ENCODE data around the gene GCLC. TPM values are rescaled to one million over a fixed set of nuclear protein-coding genes. Genes with fewer than 3 reads are reported as not detected.

Gene GCLC
- total and polyA plus RNA-seq, 2 donors (not counting 1 experiment from before 2014, with no cell fraction given) = 10.7 to 25.8 TPM

DNA sequence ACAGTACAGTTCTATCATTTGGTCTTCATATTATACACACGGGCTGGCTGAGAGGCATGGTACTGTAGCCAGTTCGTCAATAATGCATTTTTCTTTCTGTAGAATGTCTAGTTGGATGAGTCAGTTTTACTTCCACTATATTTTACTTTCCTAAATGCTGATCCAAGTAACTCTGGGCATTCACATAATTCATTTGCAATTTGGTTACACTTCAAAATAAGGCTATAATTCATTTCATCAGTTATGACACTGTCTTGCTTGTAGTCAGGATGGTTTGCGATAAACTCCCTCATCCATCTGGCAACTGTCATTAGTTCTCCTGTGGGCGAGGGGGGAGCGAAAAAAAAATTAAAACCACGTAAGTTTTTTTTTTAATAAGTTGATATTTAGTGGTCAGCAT lies 46.3 kb downstream of the GCLC start:
- no peak overlapping the region for H3K27ac ChIP-seq (ENCODE audit: low read length in 2 of 2)
- peaks cover 0 to 14% of the 10 kb centered on the region in 2 experiments for H3K36me3 ChIP-seq (replicated peaks in 1 of 2; ENCODE audit: control extremely low read depth in 1 of 2, control insufficient read depth in 1 of 2, extremely low read depth in 1 of 2, insufficient read depth in 2 of 2, low read length in 1 of 2)
- no peaks in the 10 kb centered on the region for H3K9me3 ChIP-seq (ENCODE audit: control extremely low read depth in 1 of 3, control insufficient read depth in 2 of 3, insufficient read depth in 1 of 3, low read length in 2 of 3)
- H3K4me3 ChIP-seq (ENCODE audit: control extremely low read depth in 1 of 5, extremely low read depth in 1 of 5, insufficient read depth in 1 of 5, low read depth in 2 of 5, low read length in 4 of 5) = no peak overlapping the region
- H3K4me1 ChIP-seq (ENCODE audit: control insufficient read depth in 2 of 2, insufficient read depth in 2 of 2, low read length in 2 of 2) = no peaks in the 10 kb centered on the region
- no peak overlapping the region for H3K4me2 ChIP-seq (replicated peaks; ENCODE audit: low read depth, low read length, poor library complexity, severe bottlenecking)
- Mint-ChIP-seq H3K4me1 (no peaks in the 10 kb centered on the region), H3K9me3 (ENCODE audit: insufficient read depth) (no peaks in the 10 kb centered on the region), H3K27ac (no peak overlapping the region), H3K27me3 (no peaks in the 10 kb centered on the region), H3K4me3 (no peak overlapping the region)
- no peaks in the 10 kb centered on the region for H4K20me1 ChIP-seq (ENCODE audit: control insufficient read depth, insufficient read depth, low read length, poor library complexity, severe bottlenecking)
- H2AFZ ChIP-seq (ENCODE audit: insufficient read depth, low read depth, low read length, poor library complexity, severe bottlenecking) = no peak overlapping the region
- ChIA-PET CTCF (interaction anchor here (1.5 to 9.1 kb wide), 3 partner anchors 152 to 230 kb away, joined by 5 to 270 read pairs (median 130); no protein-coding TSS in a partner anchor), POLR2A (interaction anchor here (0.5 kb wide), 1 partner anchor 227 kb away, joined by 4 read pairs; no protein-coding TSS in a partner anchor)
- H3K27me3 ChIP-seq (replicated peaks in 1 of 4; ENCODE audit: control extremely low read depth in 1 of 4, control insufficient read depth in 3 of 4, insufficient read depth in 4 of 4, low read length in 3 of 4) = no peaks in the 10 kb centered on the region
- H3K9ac ChIP-seq (ENCODE audit: low read length) = no peak overlapping the region
- ATAC-seq (ENCODE audit: low read depth) (no peak), DNase-seq (no peak)
- no peak for TF ChIP-seq EZH2 (IDR thresholded peaks at IDR 0.05; ENCODE audit: borderline replicate concordance, insufficient read depth, low read depth, low read length, poor library complexity, severe bottlenecking)
- no peak for TF ChIP-seq CTCF (IDR thresholded peaks at IDR 0.05)
- no peaks in the 10 kb centered on the region for H3K79me2 ChIP-seq (ENCODE audit: control insufficient read depth, insufficient read depth, low read length)
- intact Hi-C loops (cut with micrococcal nuclease) = no loop called here
- 86% methylated on average over 1 of the region's 6 CpGs for WGBS (ENCODE audit: insufficient coverage)

DNA sequence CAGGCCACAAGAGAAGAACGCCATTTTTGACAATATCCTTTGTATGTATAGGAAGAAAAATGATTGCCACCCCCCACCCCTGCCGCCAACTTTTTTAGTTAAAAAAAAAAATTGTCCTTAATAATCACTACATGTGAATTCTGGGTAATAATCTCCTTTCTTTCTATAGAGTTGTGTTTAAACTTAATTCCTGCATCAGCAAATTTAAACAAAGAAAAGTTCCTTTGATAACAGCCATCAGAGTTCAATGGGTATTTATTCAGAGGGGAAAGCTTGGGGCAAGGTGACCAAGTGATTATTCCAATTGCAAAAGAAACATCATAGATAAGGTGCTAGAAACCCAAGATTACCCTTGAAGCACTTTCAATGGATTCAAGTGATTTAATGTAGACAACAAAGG lies 47.0 kb downstream of the GCLC start:
- H3K27ac Mint-ChIP-seq = no peak overlapping the region
- no peak for ATAC-seq (ENCODE audit: low read depth)
- Histone ChIP-seq H3K36me3 (replicated peaks in 1 of 2; ENCODE audit: control extremely low read depth in 1 of 2, control insufficient read depth in 1 of 2, extremely low read depth in 1 of 2, insufficient read depth in 2 of 2, low read length in 1 of 2) (peaks cover 0 to 14% of the 10 kb centered on the region in 2 experiments), H4K20me1 (ENCODE audit: control insufficient read depth, insufficient read depth, low read length, poor library complexity, severe bottlenecking) (no peaks in the 10 kb centered on the region), H3K27ac (ENCODE audit: low read length in 2 of 2) (no peak overlapping the region), H3K4me1 (ENCODE audit: control insufficient read depth in 2 of 2, insufficient read depth in 2 of 2, low read length in 2 of 2) (peaks cover 0 to 2% of the 10 kb centered on the region in 2 donors), H3K4me2 (replicated peaks; ENCODE audit: low read depth, low read length, poor library complexity, severe bottlenecking) (no peak overlapping the region), H3K79me2 (ENCODE audit: control insufficient read depth, insufficient read depth, low read length) (no peaks in the 10 kb centered on the region), H2AFZ (ENCODE audit: insufficient read depth, low read depth, low read length, poor library complexity, severe bottlenecking) (no peak overlapping the region), H3K9me3 (ENCODE audit: control extremely low read depth in 1 of 3, control insufficient read depth in 2 of 3, insufficient read depth in 1 of 3, low read length in 2 of 3) (no peaks in the 10 kb centered on the region), H3K4me3 (ENCODE audit: control extremely low read depth in 1 of 5, extremely low read depth in 1 of 5, insufficient read depth in 1 of 5, low read depth in 2 of 5, low read length in 4 of 5) (no peak overlapping the region), H3K9ac (ENCODE audit: low read length) (no peak overlapping the region), H3K27me3 (replicated peaks in 1 of 4; ENCODE audit: control extremely low read depth in 1 of 4, control insufficient read depth in 3 of 4, insufficient read depth in 4 of 4, low read length in 3 of 4) (no peaks in the 10 kb centered on the region)
- ChIA-PET CTCF (interaction anchor here (0.6 to 9.1 kb wide), 4 partner anchors 152 to 229 kb away, joined by 4 to 270 read pairs (median 70); no protein-coding TSS in a partner anchor), POLR2A (interaction anchor here (0.5 kb wide), 1 partner anchor 228 kb away, joined by 4 read pairs; no protein-coding TSS in a partner anchor)
- no peaks in the 10 kb centered on the region for H3K27me3 Mint-ChIP-seq
- TF ChIP-seq EZH2 (IDR thresholded peaks at IDR 0.05; ENCODE audit: borderline replicate concordance, insufficient read depth, low read depth, low read length, poor library complexity, severe bottlenecking) (no peak), CTCF (IDR thresholded peaks at IDR 0.05) (no peak)
- no peaks in the 10 kb centered on the region for H3K9me3 Mint-ChIP-seq (ENCODE audit: insufficient read depth)
- no peak for DNase-seq
- H3K4me3 Mint-ChIP-seq = no peak overlapping the region
- intact Hi-C loops (cut with micrococcal nuclease) = no loop called here
- H3K4me1 Mint-ChIP-seq = no peaks in the 10 kb centered on the region
- no CpG with 5 or more reads among the region's 2 CpGs for WGBS (ENCODE audit: insufficient coverage)

All from B cell (primary cell).